Adipocyte (in vitro differentiated cells): ENCODE data around the gene RDH5.

Experiments
- DNase-seq: peaks from one replicate; pipeline ENCODE4 v3.0.0-alpha.2; 2015; ENCODE audit warnings: low read depth
- H3K27me3 ChIP-seq: replicated peaks from 2 replicates; pipeline ENCODE4 v1.7.0; 2013; ENCODE audit warnings: mild to moderate bottlenecking, low read length, moderate library complexity; ENCODE audit not compliant: control insufficient read depth, insufficient read depth
- H3K36me3 ChIP-seq: 2 replicates; pipeline ENCODE4 v1.7.0; 2013; ENCODE audit warnings: low read length, mild to moderate bottlenecking, moderate library complexity; ENCODE audit not compliant: control insufficient read depth, insufficient read depth, severe bottlenecking
- H3K4me1 ChIP-seq: 2 replicates; pipeline ENCODE4 v1.7.0; 2013; ENCODE audit warnings: mild to moderate bottlenecking, low read length, moderate library complexity; ENCODE audit not compliant: control insufficient read depth, insufficient read depth
- H3K4me3 ChIP-seq: 2 replicates; pipeline ENCODE4 v1.7.0; 2013; ENCODE audit warnings: mild to moderate bottlenecking, low read length, moderate library complexity
- H3K9ac ChIP-seq: 2 replicates; pipeline ENCODE4 v1.7.0; 2013; ENCODE audit warnings: mild to moderate bottlenecking, low read length, moderate library complexity
- H3K9me3 ChIP-seq: 2 replicates; pipeline ENCODE4 v1.7.0; 2013; ENCODE audit warnings: mild to moderate bottlenecking, low read length, moderate library complexity; ENCODE audit not compliant: control insufficient read depth

Gene RDH5

DNA sequence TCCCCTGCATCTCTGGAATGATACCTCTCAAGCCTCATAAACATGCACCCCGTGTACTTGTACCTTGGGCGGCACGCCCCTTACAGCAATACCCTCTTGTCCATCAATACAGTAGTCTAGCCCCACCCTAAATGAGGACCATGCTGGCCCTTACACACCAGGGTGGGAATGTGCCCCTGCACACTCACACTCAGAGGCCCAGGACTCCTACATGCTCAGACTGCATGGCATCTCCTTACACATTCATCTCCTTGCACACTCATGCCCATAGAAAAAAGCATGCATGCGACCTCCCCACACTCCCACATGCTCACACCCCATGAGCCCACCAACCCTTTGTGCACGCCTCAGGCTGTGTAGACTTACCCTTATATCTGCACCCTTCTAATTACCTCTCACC, 34.5 kb upstream of the RDH5 start:
- Histone ChIP-seq H3K9me3 (no peaks in the 10 kb centered on the region), H3K4me3 (no peak overlapping the region), H3K36me3 (peaks cover 51% of the 10 kb centered on the region), H3K27me3 (no peaks in the 10 kb centered on the region), H3K9ac (no peak overlapping the region), H3K4me1 (peaks cover 14% of the 10 kb centered on the region)
- no peak for DNase-seq

DNA sequence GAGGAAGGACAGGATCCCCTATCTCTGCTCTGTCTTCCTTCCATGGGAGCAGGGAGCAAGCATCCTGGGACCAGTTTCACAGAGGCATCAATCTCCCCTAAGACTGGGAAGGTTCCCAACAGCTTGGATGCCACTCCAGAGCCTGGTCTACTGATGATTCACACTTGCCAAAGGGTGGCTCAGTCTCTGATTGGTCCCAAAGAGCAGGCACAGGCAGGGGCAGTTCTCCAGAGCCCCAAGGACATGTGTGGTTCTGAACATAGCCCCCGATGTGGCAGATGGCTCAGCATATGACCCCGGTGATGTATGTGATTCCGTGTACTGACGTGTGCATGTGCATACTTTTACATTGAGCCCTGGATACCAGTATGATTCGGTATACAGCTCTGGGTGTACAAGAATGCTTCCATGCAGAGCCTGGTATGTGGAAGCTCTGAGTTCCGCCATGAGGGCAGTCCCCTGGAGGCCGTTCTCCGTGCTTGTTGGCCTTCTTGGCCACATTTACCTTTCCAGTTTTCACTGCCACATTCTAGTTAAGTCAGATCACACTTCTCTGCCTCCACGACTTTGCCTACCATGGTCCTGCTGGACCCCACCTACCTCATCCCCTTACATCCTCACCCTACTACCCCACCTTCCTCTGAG, 33.7 kb upstream of the RDH5 start:
- H3K27me3 ChIP-seq, result no peaks in the 10 kb centered on the region
- H3K36me3 ChIP-seq, result peaks cover 56% of the 10 kb centered on the region
- no peak for DNase-seq
- H3K4me3 ChIP-seq, result no peak overlapping the region
- H3K4me1 ChIP-seq, result peaks cover 10% of the 10 kb centered on the region
- no peak overlapping the region for H3K9ac ChIP-seq
- no peaks in the 10 kb centered on the region for H3K9me3 ChIP-seq

DNA sequence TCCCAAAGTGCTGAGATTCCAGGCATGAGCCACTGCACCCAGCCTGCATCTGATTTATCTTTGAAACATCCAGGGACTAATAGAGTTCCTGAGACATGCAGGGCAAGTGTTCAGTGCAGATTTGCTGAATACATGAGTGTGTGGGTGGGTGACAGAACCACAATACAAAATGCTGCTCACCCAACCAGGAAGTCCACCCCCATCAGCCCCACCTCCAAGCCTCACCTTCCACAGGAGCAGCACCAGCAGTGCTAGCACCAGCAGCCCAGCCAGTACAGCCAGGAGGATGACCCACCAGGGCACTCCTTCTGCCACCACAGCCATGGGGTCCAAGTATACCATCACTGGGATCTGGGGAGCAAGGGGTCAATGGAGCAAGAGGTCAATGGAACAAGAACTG, 32.4 kb upstream of the RDH5 start:
- no peaks in the 10 kb centered on the region for H3K4me1 ChIP-seq
- H3K9ac ChIP-seq, result no peak overlapping the region
- no peak overlapping the region for H3K4me3 ChIP-seq
- H3K9me3 ChIP-seq, result no peaks in the 10 kb centered on the region
- H3K36me3 ChIP-seq, result peaks cover 68% of the 10 kb centered on the region
- no peaks in the 10 kb centered on the region for H3K27me3 ChIP-seq
- no peak for DNase-seq

DNA sequence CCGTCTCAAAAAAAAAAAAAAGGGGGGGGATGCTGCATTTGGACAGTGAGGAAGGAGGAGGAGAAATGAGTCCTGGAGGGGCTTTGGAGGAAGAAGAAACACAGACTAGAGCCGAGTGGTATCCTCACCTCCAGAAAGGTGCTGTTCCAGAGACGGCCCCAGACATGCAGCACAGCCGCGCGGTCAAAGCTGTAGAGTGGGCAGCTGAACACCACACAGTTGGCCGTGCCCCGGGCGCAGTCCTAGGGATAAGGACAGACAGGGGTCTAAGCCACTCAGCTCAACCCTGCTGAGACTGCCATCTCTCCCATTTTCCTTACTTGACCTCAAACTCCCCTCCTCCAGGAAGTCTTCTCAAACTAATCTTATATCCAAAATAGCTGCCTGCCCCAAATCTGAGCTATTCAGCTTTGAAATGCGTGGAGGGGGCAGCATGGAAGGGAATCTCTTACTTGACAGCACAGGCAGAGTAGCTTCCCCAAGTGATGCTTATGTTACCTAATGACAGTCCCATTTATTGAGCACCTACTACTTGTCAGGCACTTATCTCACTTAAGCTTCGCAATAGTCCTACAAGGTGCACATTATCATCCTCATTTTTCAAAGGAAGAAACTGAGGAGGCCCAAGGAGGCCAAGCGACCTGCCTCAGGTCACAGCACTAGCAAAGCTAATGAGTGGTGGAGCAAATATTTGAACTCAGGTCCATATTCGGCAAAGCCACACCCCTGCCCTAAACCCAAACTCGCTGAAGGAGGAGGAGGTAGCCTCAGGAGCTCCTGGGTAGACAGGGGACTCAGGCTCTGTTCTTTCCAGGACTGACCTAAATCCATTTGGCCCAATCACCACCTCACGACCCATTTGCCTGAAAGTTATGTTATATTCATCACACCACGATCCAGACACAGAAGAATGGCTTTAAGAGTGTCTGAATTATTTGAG, 31.2 kb upstream of the RDH5 start:
- no peaks in the 10 kb centered on the region for H3K4me1 ChIP-seq
- H3K9ac ChIP-seq, result no peak overlapping the region
- DNase-seq, result no peak
- H3K9me3 ChIP-seq, result no peaks in the 10 kb centered on the region
- peaks cover 80% of the 10 kb centered on the region for H3K36me3 ChIP-seq
- no peaks in the 10 kb centered on the region for H3K27me3 ChIP-seq
- no peak overlapping the region for H3K4me3 ChIP-seq

DNA sequence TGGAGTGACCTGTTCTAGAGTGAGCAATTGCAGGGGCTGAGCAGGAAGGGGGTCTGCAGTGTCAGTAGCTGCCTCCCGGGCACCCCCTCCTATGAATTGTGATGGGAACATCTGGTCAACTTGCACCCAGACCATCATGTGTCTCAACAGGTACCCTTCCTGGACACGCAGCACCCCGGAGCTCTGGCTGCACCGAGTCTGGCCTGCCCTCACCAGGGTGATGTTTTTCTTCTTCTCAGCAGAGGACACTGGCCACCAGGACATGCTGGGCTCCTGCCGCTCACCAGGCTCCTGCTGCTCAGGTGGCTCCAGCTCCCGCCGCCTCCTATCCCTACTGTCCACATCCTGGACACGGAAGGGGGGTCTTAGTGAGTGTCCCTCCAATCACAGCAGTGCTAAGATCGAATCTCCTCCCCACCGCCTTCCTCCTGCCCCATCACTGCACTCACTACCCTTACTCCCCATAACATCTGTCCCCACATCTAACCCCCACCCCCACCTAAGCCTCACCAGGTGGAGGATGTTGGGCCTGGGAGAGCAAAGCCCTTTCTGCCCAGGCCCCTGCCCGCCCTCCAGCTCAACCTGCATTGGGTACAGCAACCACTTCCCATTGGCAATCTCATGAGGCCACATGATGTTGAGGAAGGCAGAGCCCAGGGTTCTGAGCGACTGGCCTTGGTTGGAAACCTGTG, 27.4 kb upstream of the RDH5 start:
- H3K9ac ChIP-seq, result no peak overlapping the region
- no peaks in the 10 kb centered on the region for H3K4me1 ChIP-seq
- no peaks in the 10 kb centered on the region for H3K9me3 ChIP-seq
- H3K4me3 ChIP-seq, result no peak overlapping the region
- H3K27me3 ChIP-seq, result no peaks in the 10 kb centered on the region
- no peak for DNase-seq
- H3K36me3 ChIP-seq, result peaks cover 86% of the 10 kb centered on the region

DNA sequence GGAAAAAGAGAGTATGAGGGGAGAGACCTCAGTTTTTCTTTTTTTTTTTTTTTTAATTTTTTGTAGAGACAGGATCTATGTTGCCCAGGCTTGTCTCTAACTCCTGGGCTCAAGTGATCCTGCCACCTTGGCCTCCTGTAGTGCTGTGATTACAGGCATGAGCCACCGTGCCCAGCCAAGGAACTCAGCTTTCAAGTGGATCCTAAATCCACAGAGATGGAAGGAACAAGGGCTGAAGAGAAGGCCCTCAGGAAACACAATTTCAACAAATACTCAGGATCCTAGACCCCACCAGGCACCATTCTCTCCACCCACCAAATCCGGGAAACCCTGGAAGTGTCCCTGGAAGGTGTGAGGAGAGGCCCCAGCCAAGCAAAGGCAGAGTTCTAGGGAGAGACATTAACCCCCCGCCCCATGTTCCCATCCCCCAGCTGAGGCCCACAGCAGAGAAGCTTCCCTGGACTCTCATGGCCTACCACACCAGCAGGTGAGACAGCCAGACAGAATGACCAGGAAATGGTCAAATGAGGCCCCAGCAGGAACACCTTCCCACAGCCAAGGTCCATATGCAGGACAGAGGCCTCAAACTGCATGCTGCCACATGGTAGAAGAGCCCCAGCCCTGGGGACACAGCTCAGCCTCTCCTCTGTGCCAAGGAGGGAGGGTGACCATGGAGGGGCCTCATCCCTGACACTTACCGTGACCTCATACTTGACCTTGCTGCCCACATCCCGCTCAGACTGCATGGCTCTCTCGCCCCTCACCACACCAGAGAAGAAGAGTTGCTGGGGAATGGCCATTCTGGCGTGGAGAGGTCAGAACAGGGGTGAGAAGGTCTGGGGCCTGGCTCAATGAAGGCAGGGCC, 26.6 kb upstream of the RDH5 start:
- Histone ChIP-seq H3K4me1 (no peaks in the 10 kb centered on the region), H3K4me3 (no peak overlapping the region), H3K9me3 (no peaks in the 10 kb centered on the region), H3K27me3 (no peaks in the 10 kb centered on the region), H3K9ac (no peak overlapping the region), H3K36me3 (peaks cover 85% of the 10 kb centered on the region)
- no peak for DNase-seq

DNA sequence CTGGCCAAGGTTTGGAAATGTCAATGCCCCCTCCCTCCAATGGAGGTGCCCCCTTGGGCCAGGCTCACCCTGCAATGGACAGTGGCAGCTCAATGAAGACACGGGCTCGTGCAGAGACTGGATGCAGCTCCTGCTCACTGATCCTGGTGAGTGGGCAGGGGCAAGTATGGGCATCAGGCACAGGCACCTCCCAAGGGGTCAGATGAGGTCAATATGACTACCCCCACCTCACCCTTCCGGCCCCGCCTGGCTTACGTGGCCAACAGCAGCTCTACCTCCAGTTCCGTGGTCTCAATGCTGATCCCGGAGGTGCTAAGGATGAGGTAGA, 26.0 kb upstream of the RDH5 start:
- H3K27me3 ChIP-seq, result no peaks in the 10 kb centered on the region
- no peak for DNase-seq

DNA sequence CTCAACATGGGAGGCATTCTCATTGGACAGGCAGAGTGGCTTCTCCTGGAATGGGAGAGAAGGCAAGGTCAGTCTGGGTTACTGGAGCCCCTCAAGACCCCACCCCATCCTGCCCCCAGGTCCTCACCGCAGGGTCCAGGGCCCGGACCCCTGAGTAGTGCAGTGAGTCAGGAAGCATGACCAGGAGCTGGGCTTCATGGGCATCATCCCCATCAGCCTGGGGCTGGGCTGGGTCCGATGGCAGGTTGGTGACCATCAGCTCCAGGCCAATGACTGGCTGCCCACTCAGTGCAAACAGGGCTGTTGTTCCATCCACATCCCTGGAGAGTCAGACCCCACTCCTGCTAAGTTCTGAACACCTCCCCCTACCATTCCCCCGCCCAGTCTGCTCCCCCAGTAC, 25.5 kb upstream of the RDH5 start:
- no peaks in the 10 kb centered on the region for H3K4me1 ChIP-seq
- H3K9ac ChIP-seq, result no peak overlapping the region
- DNase-seq, result no peak
- H3K36me3 ChIP-seq, result peaks cover 83% of the 10 kb centered on the region
- no peaks in the 10 kb centered on the region for H3K27me3 ChIP-seq
- no peak overlapping the region for H3K4me3 ChIP-seq
- H3K9me3 ChIP-seq, result no peaks in the 10 kb centered on the region

More for the DNA sequence above, 26.0 kb upstream of the RDH5 start:
- no peak overlapping the region for H3K9ac ChIP-seq
- no peaks in the 10 kb centered on the region for H3K4me1 ChIP-seq
- H3K36me3 ChIP-seq, result peaks cover 83% of the 10 kb centered on the region
- H3K4me3 ChIP-seq, result no peak overlapping the region
- no peaks in the 10 kb centered on the region for H3K9me3 ChIP-seq

DNA sequence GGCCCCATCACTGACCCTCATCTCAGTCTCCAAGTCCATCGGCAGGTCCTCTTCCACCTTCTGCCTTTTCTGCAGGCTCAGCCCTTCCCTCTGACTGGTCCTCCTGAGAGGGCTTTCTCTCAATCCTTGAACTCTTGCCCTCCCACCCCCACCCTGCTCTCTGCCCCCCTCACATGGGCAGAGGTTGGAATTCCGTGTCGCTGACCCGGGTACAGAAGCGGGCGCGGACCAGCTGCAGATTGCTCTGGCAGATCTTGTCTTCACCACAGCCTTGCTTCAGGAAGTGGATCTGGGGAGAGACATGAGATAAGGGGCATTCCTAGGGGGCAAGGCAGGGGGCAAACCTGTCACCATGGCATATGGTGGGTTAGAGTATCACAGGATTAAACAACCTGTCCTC, 24.8 kb upstream of the RDH5 start:
- no peak for DNase-seq
- H3K36me3 ChIP-seq, result peaks cover 89% of the 10 kb centered on the region
- no peaks in the 10 kb centered on the region for H3K9me3 ChIP-seq
- no peaks in the 10 kb centered on the region for H3K4me1 ChIP-seq
- no peak overlapping the region for H3K4me3 ChIP-seq
- H3K9ac ChIP-seq, result no peak overlapping the region
- H3K27me3 ChIP-seq, result no peaks in the 10 kb centered on the region

DNA sequence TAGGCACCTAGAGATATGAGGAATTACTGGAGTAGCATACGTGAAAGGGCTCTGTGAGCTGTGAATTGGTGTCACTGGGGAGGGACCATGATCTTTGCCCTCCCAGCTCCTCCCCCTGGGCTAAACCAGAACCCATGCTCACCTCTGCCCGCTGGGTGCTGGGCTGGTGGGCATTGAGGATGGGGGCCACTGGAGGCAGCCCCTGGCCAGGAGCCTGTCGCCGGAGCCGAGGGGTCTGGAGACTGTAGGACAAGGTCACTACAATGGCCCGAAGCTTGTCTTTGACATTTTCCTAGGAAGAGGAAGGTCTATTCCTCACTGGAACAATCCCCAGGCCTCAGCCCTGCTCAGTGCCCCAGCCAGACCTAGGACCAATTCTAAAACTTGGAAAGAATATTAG, 24.1 kb upstream of the RDH5 start:
- peaks cover 95% of the 10 kb centered on the region for H3K36me3 ChIP-seq
- H3K4me1 ChIP-seq, result peaks cover 7% of the 10 kb centered on the region
- no peak overlapping the region for H3K9ac ChIP-seq
- no peaks in the 10 kb centered on the region for H3K27me3 ChIP-seq
- DNase-seq, result no peak
- no peaks in the 10 kb centered on the region for H3K9me3 ChIP-seq
- no peak overlapping the region for H3K4me3 ChIP-seq
